Measurements from ENCODE around the gene PTDSS2.

PTDSS2 gene

GRCh38 chr11:534396-535209, 84.5 kb downstream of the PTDSS2 start:
- DNase-seq, result peak in 2 of 3 donors; percentile 40 to 47
- Histone ChIP-seq H3K4me3 (ENCODE audit: control insufficient read depth in 1 of 7, extremely low read depth in 1 of 7, insufficient read depth in 4 of 7, low read depth in 2 of 7, low read length in 6 of 7) (peak overlapping the region; percentile 45 to 85 (median 82)), H3K27ac (ENCODE audit: insufficient read depth in 1 of 2, low read depth in 1 of 2, low read length in 2 of 2, poor library complexity in 1 of 2, severe bottlenecking in 2 of 2) (peak overlapping the region in 1 of 2 experiments; percentile 64), H3K4me1 (ENCODE audit: control extremely low read depth in 1 of 4, control insufficient read depth in 4 of 4, insufficient read depth in 4 of 4, low read length in 3 of 4) (peaks cover 0 to 38% (median 34%) of the 10 kb centered on the region in 4 experiments), H3K27me3 (replicated peaks in 2 of 5; ENCODE audit: control insufficient read depth in 4 of 5, insufficient read depth in 5 of 5, low read length in 4 of 5) (no peaks in the 10 kb centered on the region), H3K36me3 (ENCODE audit: control insufficient read depth in 4 of 4, insufficient read depth in 4 of 4, low read length in 3 of 4) (peaks cover 2 to 35% (median 22%) of the 10 kb centered on the region in 4 experiments), H3K9me3 (ENCODE audit: control extremely low read depth in 1 of 5, control insufficient read depth in 4 of 5, insufficient read depth in 2 of 5, low read depth in 1 of 5, low read length in 4 of 5) (no peaks in the 10 kb centered on the region)
- CTCF ChIA-PET, result no interaction called here
- POLR2A ChIA-PET, result no interaction called here
- WGBS (ENCODE audit: insufficient coverage), result 18% methylated on average over 43 of the region's 66 CpGs

- 0% methylated on average over 28 of the region's 56 CpGs for WGBS (ENCODE audit: insufficient coverage)
- CTCF ChIA-PET, result no interaction called here
- peak overlapping the region in 6 of 7 experiments; percentile 45 to 85 (median 80) for H3K4me3 ChIP-seq (ENCODE audit: control insufficient read depth in 1 of 7, extremely low read depth in 1 of 7, insufficient read depth in 4 of 7, low read depth in 2 of 7, low read length in 6 of 7)
- peaks cover 0 to 38% (median 34%) of the 10 kb centered on the region in 4 experiments for H3K4me1 ChIP-seq (ENCODE audit: control extremely low read depth in 1 of 4, control insufficient read depth in 4 of 4, insufficient read depth in 4 of 4, low read length in 3 of 4)
- POLR2A ChIA-PET, result no interaction called here
- peak overlapping the region in 1 of 2 experiments; percentile 64 for H3K27ac ChIP-seq (ENCODE audit: insufficient read depth in 1 of 2, low read depth in 1 of 2, low read length in 2 of 2, poor library complexity in 1 of 2, severe bottlenecking in 2 of 2)
- peaks cover 2 to 30% (median 20%) of the 10 kb centered on the region in 4 experiments for H3K36me3 ChIP-seq (ENCODE audit: control insufficient read depth in 4 of 4, insufficient read depth in 4 of 4, low read length in 3 of 4)
- H3K27me3 ChIP-seq (replicated peaks in 2 of 5; ENCODE audit: control insufficient read depth in 4 of 5, insufficient read depth in 5 of 5, low read length in 4 of 5), result no peaks in the 10 kb centered on the region
- no peaks in the 10 kb centered on the region for H3K9me3 ChIP-seq (ENCODE audit: control extremely low read depth in 1 of 5, control insufficient read depth in 4 of 5, insufficient read depth in 2 of 5, low read depth in 1 of 5, low read length in 4 of 5)
- no peak for DNase-seq
These were observed 85.1 kb downstream of the PTDSS2 start for GRCh38 chr11:535210-535518.

- H3K4me3 ChIP-seq (ENCODE audit: control insufficient read depth in 1 of 7, extremely low read depth in 1 of 7, insufficient read depth in 4 of 7, low read depth in 2 of 7, low read length in 6 of 7), result peak within 1 kb of the TSS; percentile 45 to 85 (median 82)
- CTCF ChIA-PET, result interaction anchor here (1.4 to 1.7 kb wide), 3 partner anchors 12 to 21 kb away, joined by 3 to 9 read pairs (median 5); no protein-coding TSS in a partner anchor
- H3K27ac ChIP-seq (ENCODE audit: insufficient read depth in 1 of 2, low read depth in 1 of 2, low read length in 2 of 2, poor library complexity in 1 of 2, severe bottlenecking in 2 of 2), result peak within 1 kb of the TSS in 1 of 2 experiments; percentile 64
- WGBS (ENCODE audit: insufficient coverage), result under 1% methylated on average over 79 of the region's 97 CpGs
- peaks cover 2 to 29% (median 20%) of the 10 kb centered on the region in 4 experiments for H3K36me3 ChIP-seq (ENCODE audit: control insufficient read depth in 4 of 4, insufficient read depth in 4 of 4, low read length in 3 of 4)
- no peaks in the 10 kb centered on the region for H3K27me3 ChIP-seq (replicated peaks in 2 of 5; ENCODE audit: control insufficient read depth in 4 of 5, insufficient read depth in 5 of 5, low read length in 4 of 5)
- DNase-seq, result peak; percentile 94 to 97 (median 96)
- no peaks in the 10 kb centered on the region for H3K9me3 ChIP-seq (ENCODE audit: control extremely low read depth in 1 of 5, control insufficient read depth in 4 of 5, insufficient read depth in 2 of 5, low read depth in 1 of 5, low read length in 4 of 5)
- POLR2A ChIA-PET, result interaction anchor here (0.6 kb wide), 1 partner anchor 16 kb away, joined by 3 read pairs; no protein-coding TSS in a partner anchor
- peaks cover 0 to 38% (median 34%) of the 10 kb centered on the region in 4 experiments for H3K4me1 ChIP-seq (ENCODE audit: control extremely low read depth in 1 of 4, control insufficient read depth in 4 of 4, insufficient read depth in 4 of 4, low read length in 3 of 4)
These were observed 85.7 kb downstream of the PTDSS2 start, which contains the start of gene HRAS for GRCh38 chr11:535519-536454. TSS of gene HRAS (minus strand) at chr11:535576.

- Histone ChIP-seq H3K36me3 (ENCODE audit: control insufficient read depth in 4 of 4, insufficient read depth in 4 of 4, low read length in 3 of 4) (peaks cover 2 to 19% (median 15%) of the 10 kb centered on the region in 4 experiments), H3K4me3 (ENCODE audit: control insufficient read depth in 1 of 7, extremely low read depth in 1 of 7, insufficient read depth in 4 of 7, low read depth in 2 of 7, low read length in 6 of 7) (peak within 1 kb of the TSS in 6 of 7 experiments; percentile 6 to 85 (median 65)), H3K27ac (ENCODE audit: insufficient read depth in 1 of 2, low read depth in 1 of 2, low read length in 2 of 2, poor library complexity in 1 of 2, severe bottlenecking in 2 of 2) (peak within 1 kb of the TSS in 1 of 2 experiments; percentile 49), H3K4me1 (ENCODE audit: control extremely low read depth in 1 of 4, control insufficient read depth in 4 of 4, insufficient read depth in 4 of 4, low read length in 3 of 4) (peaks cover 0 to 38% (median 34%) of the 10 kb centered on the region in 4 experiments), H3K27me3 (replicated peaks in 2 of 5; ENCODE audit: control insufficient read depth in 4 of 5, insufficient read depth in 5 of 5, low read length in 4 of 5) (no peaks in the 10 kb centered on the region), H3K9me3 (ENCODE audit: control extremely low read depth in 1 of 5, control insufficient read depth in 4 of 5, insufficient read depth in 2 of 5, low read depth in 1 of 5, low read length in 4 of 5) (no peaks in the 10 kb centered on the region)
- CTCF ChIA-PET, result interaction anchor here (1.4 to 1.7 kb wide), 3 partner anchors 13 to 20 kb away, joined by 3 to 9 read pairs (median 5); no protein-coding TSS in a partner anchor
- WGBS (ENCODE audit: insufficient coverage), result under 1% methylated on average over 93 of the region's 93 CpGs
- DNase-seq, result peak; percentile 90 to 92 (median 91)
- POLR2A ChIA-PET, result no interaction called here
These were observed 87.0 kb downstream of the PTDSS2 start, which contains the start of gene LRRC56 for GRCh38 chr11:536841-537621. TSS of gene LRRC56 (plus strand) at chr11:537527. CDS start at chr11:540685, 3,158 bp downstream.

- Histone ChIP-seq H3K27ac (ENCODE audit: insufficient read depth in 1 of 2, low read depth in 1 of 2, low read length in 2 of 2, poor library complexity in 1 of 2, severe bottlenecking in 2 of 2) (no peak overlapping the region), H3K9me3 (ENCODE audit: control extremely low read depth in 1 of 5, control insufficient read depth in 4 of 5, insufficient read depth in 2 of 5, low read depth in 1 of 5, low read length in 4 of 5) (no peaks in the 10 kb centered on the region), H3K27me3 (replicated peaks in 2 of 5; ENCODE audit: control insufficient read depth in 4 of 5, insufficient read depth in 5 of 5, low read length in 4 of 5) (no peaks in the 10 kb centered on the region), H3K4me1 (ENCODE audit: control extremely low read depth in 1 of 4, control insufficient read depth in 4 of 4, insufficient read depth in 4 of 4, low read length in 3 of 4) (peaks cover 0 to 38% (median 34%) of the 10 kb centered on the region in 4 experiments), H3K36me3 (ENCODE audit: control insufficient read depth in 4 of 4, insufficient read depth in 4 of 4, low read length in 3 of 4) (peaks cover 2 to 11% (median 8%) of the 10 kb centered on the region in 4 experiments), H3K4me3 (ENCODE audit: control insufficient read depth in 1 of 7, extremely low read depth in 1 of 7, insufficient read depth in 4 of 7, low read depth in 2 of 7, low read length in 6 of 7) (peak overlapping the region in 6 of 7 experiments; percentile 6 to 85 (median 60))
- DNase-seq, result no peak
- ChIA-PET CTCF (interaction anchor here (1.5 kb wide), 1 partner anchor 24 kb away, joined by 3 read pairs; no protein-coding TSS in a partner anchor), POLR2A (no interaction called here)
- 30% methylated on average over 9 of the region's 19 CpGs for WGBS (ENCODE audit: insufficient coverage)
These were observed 87.7 kb downstream of the PTDSS2 start for GRCh38 chr11:537622-538430.
